Fibroblast of lung (primary cell): Measurements from ENCODE around the gene MTHFSD. TPM values are rescaled to one million over a fixed set of nuclear protein-coding genes. Genes with fewer than 3 reads are reported as not detected.
A peak's percentile ranks its signal among the peaks of the same experiment; 100 is the strongest.
"Not testable (repeated sequence)": the region's sequence is repeated elsewhere in the genome, so short reads cannot be mapped to it uniquely, and the experiment has no call there.

Source experiments
- DNase-seq, 2 donors: peaks; one replicate each; pipeline versions ENCODE4 v3.0.0 to v3.0.0-alpha.2; 2010; ENCODE audit warnings: low read depth in 2 of 2
- H2AFZ ChIP-seq: 2 replicates; pipeline ENCODE4 v1.5.1; 2012; ENCODE audit warnings: low read length, control low read depth, inconsistent platforms
- H3K27ac ChIP-seq: 2 replicates; pipeline ENCODE4 v1.5.1; 2011; ENCODE audit warnings: low read length, control low read depth; ENCODE audit not compliant: insufficient read depth
- H3K27me3 ChIP-seq: 2 replicates; pipeline ENCODE4 v1.5.1; 2011; ENCODE audit warnings: mild to moderate bottlenecking, low read length; ENCODE audit not compliant: control insufficient read depth, insufficient read depth
- H3K36me3 ChIP-seq: 2 replicates; pipeline ENCODE4 v1.5.1; 2011; ENCODE audit warnings: low read length; ENCODE audit not compliant: control insufficient read depth, insufficient read depth
- H3K4me1 ChIP-seq: 2 replicates; pipeline ENCODE4 v1.5.1; 2011; ENCODE audit warnings: low read length; ENCODE audit not compliant: control insufficient read depth, insufficient read depth; ENCODE audit errors: extremely low read depth
- H3K4me2 ChIP-seq: 2 replicates; pipeline ENCODE4 v1.5.1; 2011; ENCODE audit warnings: low read length, control low read depth; ENCODE audit not compliant: insufficient read depth; ENCODE audit errors: extremely low read depth
- H3K4me3 ChIP-seq, 4 experiments: fragments of 200-600 bp in 1 of 4; sonication (generic) in 1 of 4; replicated peaks in 1 of 4; 2 replicates each; pipeline ENCODE4 v1.5.1; 2011 to 2016; ENCODE audit warnings: low read length in 4 of 4, low read depth in 3 of 4, mild to moderate bottlenecking in 3 of 4, control low read depth in 2 of 4, inconsistent platforms in 1 of 4, mixed read lengths in 1 of 4; ENCODE audit not compliant: insufficient read depth in 1 of 4; ENCODE audit errors: control extremely low read depth in 1 of 4
- H3K79me2 ChIP-seq: 2 replicates; pipeline ENCODE4 v1.5.1; 2012; ENCODE audit warnings: mild to moderate bottlenecking, low read length, inconsistent platforms; ENCODE audit not compliant: control insufficient read depth, insufficient read depth
- H3K9ac ChIP-seq: 2 replicates; pipeline ENCODE4 v1.5.1; 2011; ENCODE audit warnings: mild to moderate bottlenecking, low read length, control low read depth; ENCODE audit not compliant: insufficient read depth
- H3K9me3 ChIP-seq: 2 replicates; pipeline ENCODE4 v1.5.1; 2012; ENCODE audit warnings: low read depth, low read length; ENCODE audit not compliant: control insufficient read depth, insufficient read depth
- H4K20me1 ChIP-seq: 2 replicates; pipeline ENCODE4 v1.5.1; 2011; ENCODE audit warnings: low read length; ENCODE audit not compliant: control insufficient read depth, insufficient read depth; ENCODE audit errors: extremely low read depth
- CTCF ChIP-seq, 2 donors: IDR thresholded peaks in 1 of 2; conservative IDR thresholded peaks in 1 of 2; 1 replicate in 1 of 2; 2 replicates in 1 of 2; pipeline ENCODE4 v1.5.1; 2011 to 2012; ENCODE audit warnings: low read length in 2 of 2, control low read depth in 1 of 2, inconsistent platforms in 1 of 2, low read depth in 1 of 2, mild to moderate bottlenecking in 1 of 2
- EZH2 ChIP-seq: IDR thresholded peaks from 2 replicates; pipeline ENCODE4 v1.5.1; 2012; ENCODE audit warnings: low read length, control low read depth, mild to moderate bottlenecking; ENCODE audit errors: missing control alignments
- polyA plus RNA-seq, 2 donors: library from polyadenylated mRNA; depleted of rRNA in 1 of 2; stranded (reverse) in 1 of 2; unstranded in 1 of 2; fragments of >200 nt; gene quantifications; 2 replicates each; pipeline ENCODE4 v1.2.1, GENCODE V29; 2011 to 2012; ENCODE audit warnings: missing spikeins in 1 of 2
- total RNA-seq: library from RNA; depleted of rRNA; stranded (reverse); fragments of >200 nt; gene quantifications from 2 replicates; pipeline ENCODE4 v1.2.1, GENCODE V29; 2014

Gene MTHFSD
- total and polyA plus RNA-seq, 2 donors (not counting 1 experiment from before 2014, with no cell fraction given) = 13.1 to 19.3 TPM

GRCh38 chr16:86590501-86591144, 35.6 kb upstream of the MTHFSD start:
- Histone ChIP-seq H3K36me3 (no peaks in the 10 kb centered on the region), H3K9me3 (no peaks in the 10 kb centered on the region), H4K20me1 (no peaks in the 10 kb centered on the region), H3K79me2 (no peaks in the 10 kb centered on the region), H3K4me1 (peaks cover 32% of the 10 kb centered on the region), H3K4me3 (no peak overlapping the region), H3K27me3 (no peaks in the 10 kb centered on the region), H3K4me2 (peak overlapping the region; percentile 37), H2AFZ (no peak overlapping the region), H3K9ac (no peak overlapping the region), H3K27ac (peak overlapping the region; percentile 46)
- peak; percentile 89 to 98 for DNase-seq
- TF ChIP-seq CTCF (conservative IDR thresholded peaks at IDR 0.05 in 1 of 2, IDR thresholded peaks at IDR 0.05 in 1 of 2; ENCODE audit: low read depth in 1 of 2, low read length in 2 of 2) (no peak), EZH2 (no peak)

- not testable (repeated sequence) for H3K27ac ChIP-seq, H3K4me2 ChIP-seq, H3K9ac ChIP-seq, H4K20me1 ChIP-seq, H3K27me3 ChIP-seq, H3K36me3 ChIP-seq, H2AFZ ChIP-seq, H3K4me3 ChIP-seq, H3K9me3 ChIP-seq, DNase-seq
- peaks cover 11% of the 10 kb centered on the region for H3K79me2 ChIP-seq
- H3K4me1 ChIP-seq = peaks cover 45% of the 10 kb centered on the region
Measured at GRCh38 chr16:86587955-86588354, 32.9 kb upstream of the MTHFSD start.

- no peak for TF ChIP-seq EZH2
- no peak for TF ChIP-seq CTCF (conservative IDR thresholded peaks at IDR 0.05 in 1 of 2, IDR thresholded peaks at IDR 0.05 in 1 of 2; ENCODE audit: low read depth in 1 of 2, low read length in 2 of 2)
- Histone ChIP-seq H3K9ac (no peak overlapping the region), H3K4me3 (no peak overlapping the region), H3K79me2 (peaks cover 14% of the 10 kb centered on the region), H3K4me2 (no peak overlapping the region), H3K4me1 (peaks cover 45% of the 10 kb centered on the region), H3K27me3 (no peaks in the 10 kb centered on the region), H2AFZ (no peak overlapping the region), H4K20me1 (no peaks in the 10 kb centered on the region), H3K36me3 (peaks cover 4% of the 10 kb centered on the region), H3K9me3 (no peaks in the 10 kb centered on the region), H3K27ac (no peak overlapping the region)
- no peak for DNase-seq
Measured at GRCh38 chr16:86587487-86587886, 32.5 kb upstream of the MTHFSD start.
